Measurements from ENCODE around the gene CFAP299.

Gene CFAP299

DNA sequence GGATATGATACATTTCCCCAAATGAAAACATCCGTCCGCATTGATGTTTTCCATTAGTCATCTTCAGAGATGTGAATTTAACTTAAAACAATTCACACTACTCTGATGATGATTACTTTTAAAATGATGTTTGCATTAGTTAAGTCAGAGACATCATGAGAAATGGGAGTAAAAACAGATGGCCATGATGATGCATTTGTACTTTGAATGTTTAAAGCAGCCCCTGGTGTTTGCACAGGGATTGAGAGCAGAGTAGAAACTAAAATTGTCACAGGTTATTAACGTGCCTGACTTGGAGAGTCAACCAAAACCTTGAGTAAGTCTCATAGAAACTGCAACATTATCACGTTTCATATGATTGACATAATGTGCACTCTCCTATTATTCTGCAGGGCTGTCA lies 117.2 kb downstream of the CFAP299 start:
- no peak for DNase-seq

DNA sequence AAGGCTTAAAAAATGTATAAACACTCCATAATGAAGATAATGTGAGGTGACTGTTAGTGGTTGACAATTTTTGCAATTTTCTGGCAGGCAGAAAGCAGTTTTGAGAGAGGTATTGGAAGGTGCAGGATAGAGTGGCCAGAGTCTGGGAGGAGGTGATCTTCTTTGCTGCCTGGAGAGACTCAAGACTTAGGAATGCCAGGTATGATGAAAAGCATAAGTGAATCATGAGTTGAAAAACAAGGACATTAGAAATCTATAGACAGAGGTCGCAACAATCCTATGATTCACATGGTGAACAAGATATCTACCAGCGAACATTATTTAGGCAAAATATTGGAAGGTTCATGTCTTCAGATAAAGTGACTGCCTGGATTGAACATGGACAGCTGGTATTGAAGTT lies 118.5 kb downstream of the CFAP299 start:
- DNase-seq: no peak

DNA sequence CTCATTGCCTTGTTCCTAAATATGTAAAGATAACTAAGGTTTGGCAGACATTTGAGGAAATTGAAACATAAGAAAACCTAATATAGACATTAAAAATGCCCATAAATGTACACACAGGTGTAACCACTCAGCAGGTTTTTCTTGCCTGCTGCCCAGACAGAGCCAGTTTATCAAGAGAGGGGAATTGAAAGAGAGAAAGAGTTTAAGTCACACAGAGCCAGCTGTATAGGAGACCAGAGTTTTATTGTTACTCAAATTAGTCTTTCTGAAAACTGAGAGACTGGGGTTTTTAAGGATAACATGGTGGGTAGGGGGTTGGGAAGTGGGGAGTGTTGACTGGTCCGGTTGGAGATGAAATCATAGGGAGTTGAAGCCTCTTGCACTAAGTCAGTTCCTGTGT lies 119.0 kb downstream of the CFAP299 start:
- DNase-seq: no peak

DNA sequence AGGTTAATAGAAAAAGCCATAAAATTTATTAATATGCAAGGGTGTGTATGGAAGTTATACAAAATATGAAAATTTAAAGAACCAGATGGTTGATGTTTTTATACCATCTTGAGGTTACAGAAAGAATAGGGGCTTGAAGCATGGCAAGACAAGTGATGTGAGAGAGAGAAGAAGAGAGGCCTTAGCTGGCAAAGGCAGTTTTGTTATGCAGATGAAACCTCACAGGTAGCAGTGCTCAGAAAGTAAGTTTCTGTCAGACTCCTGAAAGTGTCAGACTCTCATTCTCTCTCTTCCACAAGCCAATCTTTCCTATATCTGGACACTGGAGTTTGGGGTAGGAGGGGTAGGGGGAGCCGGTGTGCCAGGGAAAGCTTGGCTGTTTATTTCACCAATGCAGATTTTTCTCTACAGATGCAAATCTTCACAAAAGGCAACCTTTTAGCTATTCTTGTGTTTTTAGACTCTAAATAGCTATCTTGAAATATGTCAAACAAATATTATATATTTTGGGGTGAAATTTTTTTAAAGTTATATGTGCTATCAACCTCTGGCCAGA lies 124.5 kb downstream of the CFAP299 start:
- DNase-seq: peak in 1 of 2 donors; percentile 23

DNA sequence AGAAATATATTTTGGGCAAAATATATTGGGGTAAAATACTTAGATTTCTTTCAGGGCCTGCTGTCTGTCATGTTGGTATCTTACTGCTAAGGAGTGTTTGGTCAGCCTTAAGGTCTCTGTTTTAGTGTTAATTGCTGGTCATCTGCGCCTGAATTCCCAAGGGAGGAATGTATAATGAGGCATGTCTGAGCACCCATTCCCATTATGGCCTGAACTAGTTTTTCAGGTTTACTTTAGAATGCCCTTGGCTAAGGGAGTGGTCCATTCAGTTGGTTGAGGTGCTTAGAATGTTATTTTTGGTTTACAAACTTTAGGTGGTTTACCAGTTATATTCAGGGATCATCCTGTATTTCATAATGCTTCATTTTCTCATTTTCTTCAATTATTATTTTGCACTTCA lies 125.9 kb downstream of the CFAP299 start:
- no peak for DNase-seq

DNA sequence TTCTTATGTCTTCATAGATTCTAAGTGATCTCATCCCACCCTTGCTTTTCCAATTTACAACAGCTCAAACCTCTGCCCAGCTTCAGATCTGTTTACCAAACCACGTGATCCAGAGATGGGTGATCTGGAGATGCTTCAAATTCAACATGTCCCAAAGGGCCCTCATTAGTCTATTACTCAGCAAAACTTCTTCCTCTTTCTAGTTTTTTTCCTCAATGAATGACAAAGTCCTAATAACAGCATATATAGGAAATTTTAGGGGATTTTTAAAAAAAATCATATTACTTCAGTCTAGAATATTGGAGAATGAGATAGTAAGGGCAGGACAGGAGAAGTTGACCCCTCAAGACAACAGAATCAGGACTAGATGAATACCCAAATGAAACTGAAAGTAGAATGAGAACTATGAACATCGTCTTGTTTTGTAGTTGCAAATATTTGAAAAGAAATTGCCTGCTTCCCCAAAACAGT lies 127.1 kb downstream of the CFAP299 start:
- peak in 1 of 2 donors; percentile 26 for DNase-seq

DNA sequence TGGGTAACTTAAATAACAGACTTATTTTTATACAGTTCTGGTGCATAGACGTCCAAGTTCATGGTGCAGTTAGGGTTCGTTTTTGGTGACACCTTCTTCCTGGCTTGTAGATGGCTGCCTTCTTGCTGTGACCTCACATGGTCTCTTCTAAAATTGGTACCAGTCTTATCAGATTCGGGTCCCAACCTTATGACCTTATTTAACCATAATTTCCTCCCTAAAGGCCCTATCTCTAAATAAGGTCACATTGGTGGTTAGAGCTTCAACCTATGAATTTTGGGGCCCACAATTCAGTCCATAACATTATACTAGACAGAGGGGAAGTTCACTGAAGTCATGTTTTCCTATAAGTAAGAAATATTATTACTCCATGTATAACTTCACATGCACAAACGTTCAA lies 128.0 kb downstream of the CFAP299 start:
- no peak for DNase-seq

DNA sequence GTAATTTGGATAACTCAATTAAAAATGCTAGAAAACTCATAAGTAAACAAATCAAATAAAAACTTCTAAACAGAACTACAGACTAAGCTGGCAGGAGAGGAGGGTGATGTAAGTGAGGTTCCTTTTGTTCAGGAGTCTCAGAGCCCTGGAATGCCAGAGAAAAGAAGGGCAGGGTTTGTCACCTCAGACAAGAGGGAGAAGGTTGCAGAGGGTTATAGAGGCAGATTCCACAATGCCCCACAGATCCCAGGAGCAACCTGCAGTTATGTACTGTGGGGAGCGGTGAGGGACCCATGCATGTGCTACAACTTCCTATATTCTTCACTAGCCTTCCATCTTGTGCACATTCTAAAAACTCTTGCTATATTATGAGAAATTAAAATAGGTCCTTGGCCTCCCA lies 129.7 kb downstream of the CFAP299 start:
- no peak for DNase-seq

DNA sequence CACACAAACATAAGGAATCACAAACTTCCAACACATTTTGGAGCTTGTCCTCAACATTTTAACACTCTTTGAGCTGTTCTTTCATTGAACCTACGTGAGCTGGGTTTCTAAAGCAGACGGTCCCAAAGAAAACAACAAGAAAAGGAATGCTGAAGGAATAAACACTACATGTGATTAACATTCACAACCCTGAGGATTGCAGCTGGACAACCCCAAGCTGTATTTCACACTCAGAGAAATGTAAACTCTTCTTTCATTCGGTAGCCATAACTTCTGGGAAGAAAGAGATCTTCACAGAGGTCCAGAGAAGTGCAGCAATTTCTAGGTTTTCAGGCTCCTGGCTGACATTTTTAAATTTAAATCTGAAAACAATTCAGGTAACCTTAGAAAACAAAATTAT lies 130.2 kb downstream of the CFAP299 start:
- DNase-seq: no peak

DNA sequence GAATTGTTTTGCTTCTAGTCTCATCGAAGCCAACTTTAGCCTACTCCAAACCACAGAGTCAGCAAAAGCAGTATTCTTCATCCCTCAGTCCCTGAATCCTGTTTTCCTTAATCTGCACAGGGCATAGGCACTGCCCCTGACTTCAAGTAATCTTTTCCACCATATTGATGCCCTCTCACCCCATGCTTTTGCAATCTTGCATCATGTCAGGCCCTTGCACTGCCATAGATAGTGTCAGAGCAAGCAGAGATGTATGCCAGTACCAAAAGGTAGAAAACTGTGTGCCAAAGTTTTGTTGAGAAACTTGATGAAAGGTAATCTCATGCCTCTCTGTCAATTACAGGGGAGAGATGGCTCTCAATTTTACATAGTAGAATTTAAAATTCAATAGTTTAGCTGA lies 131.1 kb downstream of the CFAP299 start:
- DNase-seq: no peak

DNA sequence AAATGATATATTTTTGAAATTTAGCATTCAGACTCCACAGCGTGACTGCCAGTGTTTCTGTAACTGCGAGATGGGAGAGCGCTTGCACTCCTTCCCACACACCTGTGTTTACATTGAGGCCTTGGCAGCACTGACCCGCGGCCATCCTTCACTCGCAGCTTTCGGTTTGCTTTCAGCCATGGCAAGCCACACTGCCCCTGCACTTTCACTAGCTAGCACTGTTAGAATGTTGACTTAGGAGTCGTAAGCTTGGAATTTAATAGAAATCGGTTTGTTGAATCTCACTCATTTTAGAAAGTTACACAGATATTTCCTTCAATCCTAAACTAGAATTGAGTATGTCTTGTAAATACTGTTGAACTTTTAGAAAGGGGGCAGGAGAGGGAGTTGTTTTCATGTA lies 136.2 kb downstream of the CFAP299 start:
- DNase-seq: no peak

DNA sequence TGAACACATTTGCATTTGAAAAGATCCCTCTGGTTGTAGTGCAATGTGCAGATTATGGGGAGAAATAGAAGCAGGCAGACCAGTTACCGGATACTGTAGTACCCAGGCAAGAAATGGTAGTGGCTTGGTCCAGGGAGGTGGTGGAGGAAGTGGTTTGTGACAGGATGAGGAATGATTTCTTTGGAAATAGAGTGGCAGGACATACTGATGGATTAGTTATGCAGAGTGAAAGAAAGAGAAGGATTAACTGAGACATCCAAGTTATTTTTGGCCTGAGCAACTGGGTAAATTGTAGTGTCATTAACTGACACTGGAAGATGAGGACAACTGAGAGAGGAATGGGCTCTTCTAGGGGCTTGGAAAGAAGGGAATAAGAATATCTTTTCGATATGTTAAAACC lies 139.7 kb downstream of the CFAP299 start:
- DNase-seq: no peak

DNA sequence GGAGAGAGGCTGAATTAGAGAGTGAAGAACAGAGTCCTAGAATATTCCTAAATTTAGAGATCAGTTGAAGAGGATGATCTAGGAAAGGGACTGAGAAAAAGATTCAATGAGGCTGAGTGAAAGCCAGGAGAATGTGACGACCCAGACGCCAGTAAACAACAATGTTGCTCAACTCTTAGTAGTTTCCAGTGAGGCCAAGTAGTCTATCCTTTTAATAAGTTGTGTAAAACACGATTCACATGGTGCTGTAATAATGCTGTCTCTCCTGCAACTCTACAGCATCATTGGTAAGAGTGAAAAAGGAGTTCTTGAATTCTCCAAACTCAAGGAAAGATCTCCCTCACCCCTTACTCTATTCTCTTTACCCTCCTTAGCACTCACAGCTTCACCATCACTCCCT lies 140.3 kb downstream of the CFAP299 start:
- no peak for DNase-seq

DNA sequence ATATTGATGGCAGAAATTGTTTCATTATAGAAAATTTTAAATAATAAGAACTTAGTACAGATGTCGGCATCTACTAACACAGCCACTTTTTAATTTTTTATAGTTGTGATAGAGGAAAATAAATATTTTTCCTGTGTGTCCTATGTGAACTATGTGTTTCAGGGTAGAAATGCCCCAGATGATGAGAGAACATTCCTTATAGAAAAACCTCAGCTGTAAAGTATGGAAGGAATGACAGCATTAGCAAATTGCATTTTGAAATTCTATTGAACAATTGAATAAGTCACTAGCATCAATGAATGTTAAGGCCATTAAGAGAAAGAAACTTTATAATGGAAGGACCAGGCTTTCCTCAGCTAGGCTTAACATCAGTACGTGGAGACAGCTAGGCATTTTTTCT lies 149.2 kb downstream of the CFAP299 start:
- no peak for DNase-seq

DNA sequence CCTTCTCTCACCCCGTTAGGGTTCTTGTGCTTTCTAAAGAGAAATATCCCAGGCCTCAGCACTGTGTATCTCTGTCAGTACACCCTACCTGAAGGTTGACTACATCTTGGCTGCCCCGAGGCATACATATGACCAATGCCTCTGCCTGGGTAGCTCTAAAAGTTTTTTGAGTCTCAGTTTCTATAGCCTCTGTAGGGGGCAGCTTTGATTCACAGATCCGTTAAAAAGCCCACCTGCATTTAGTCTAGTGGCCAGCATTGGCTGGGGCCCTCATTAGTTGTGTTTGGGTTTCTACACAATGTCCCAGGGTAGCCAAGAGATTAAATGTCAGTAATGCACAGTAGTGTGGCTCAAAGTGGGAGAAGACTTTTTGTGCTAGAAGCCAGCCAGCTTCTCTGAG lies 151.1 kb downstream of the CFAP299 start:
- DNase-seq: no peak

DNA sequence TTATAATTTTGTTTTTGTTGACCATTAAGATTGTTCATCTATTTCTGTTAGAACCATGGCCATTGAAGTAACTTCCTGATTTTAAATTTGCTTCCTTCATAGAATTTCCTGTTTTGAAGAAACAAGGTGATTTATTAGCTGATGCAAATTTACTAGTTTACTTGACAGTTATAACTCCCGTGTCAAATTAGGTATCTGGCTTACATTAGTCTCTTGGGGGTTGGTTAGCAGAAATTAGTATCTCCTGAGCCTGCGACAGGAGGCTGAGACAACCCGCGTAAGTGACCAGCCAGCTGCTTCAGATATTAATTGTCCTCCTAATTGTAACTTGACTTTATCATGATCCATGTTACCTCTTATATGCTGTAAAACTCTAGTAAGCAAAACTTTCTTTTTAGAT lies 154.3 kb downstream of the CFAP299 start:
- no peak for DNase-seq

DNA sequence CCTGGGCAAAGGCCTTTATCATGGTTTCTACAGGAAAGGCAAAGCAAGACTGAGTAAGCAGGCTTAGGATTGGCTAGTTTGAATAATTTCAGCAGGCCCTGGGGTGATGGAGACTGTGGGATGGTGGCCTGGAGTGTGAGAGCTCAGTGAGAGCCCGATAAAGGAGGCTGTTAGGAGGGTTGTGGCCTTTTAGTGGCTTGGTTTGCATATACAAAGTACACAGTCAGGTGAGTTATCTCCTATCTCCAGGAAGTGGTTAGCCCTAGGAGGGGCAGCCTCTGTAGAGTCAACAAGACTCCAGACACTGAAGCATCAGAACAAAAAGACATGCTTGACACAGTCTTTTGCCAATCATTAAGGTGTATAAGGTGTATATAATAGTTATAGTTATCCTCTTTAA lies 157.2 kb downstream of the CFAP299 start:
- peak; percentile 58 to 77 for DNase-seq

DNA sequence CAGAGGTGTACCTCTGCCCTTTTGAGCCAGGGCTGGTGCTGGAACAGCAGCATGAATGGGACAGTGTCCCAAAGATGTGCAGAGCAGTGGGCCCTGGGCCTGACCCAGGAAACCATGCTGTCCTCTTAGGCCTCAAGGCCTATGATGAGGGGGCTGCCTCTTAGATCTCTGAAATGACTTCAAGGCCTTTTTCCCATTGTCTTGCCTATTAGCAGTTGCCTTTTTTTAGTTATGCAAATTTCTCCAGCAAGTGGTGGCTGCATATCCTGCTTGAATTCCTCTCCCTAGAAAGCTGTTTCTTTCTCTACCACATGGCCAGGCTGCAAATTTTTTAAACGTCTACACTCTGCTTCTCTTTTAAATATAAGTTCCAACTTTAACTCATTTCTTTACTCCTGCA lies 160.3 kb downstream of the CFAP299 start:
- DNase-seq: no peak

DNA sequence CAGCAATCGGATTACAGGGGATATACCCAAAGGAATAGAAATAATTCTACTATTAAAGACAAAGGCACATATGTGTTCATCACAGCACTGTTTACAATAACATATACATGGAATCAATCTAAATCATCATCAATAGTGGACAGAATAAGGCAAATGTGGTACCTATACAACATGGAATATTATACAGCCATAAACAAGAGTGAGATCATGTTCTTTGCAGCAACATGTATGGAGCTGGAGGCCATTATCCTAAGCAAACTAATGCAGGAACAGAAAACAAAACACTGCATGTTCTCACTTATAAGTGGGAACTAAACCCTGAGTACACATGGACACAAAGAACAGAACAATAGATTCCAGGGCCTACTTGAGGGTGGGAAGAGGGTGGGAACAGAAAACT lies 163.2 kb downstream of the CFAP299 start:
- no peak for DNase-seq

DNA sequence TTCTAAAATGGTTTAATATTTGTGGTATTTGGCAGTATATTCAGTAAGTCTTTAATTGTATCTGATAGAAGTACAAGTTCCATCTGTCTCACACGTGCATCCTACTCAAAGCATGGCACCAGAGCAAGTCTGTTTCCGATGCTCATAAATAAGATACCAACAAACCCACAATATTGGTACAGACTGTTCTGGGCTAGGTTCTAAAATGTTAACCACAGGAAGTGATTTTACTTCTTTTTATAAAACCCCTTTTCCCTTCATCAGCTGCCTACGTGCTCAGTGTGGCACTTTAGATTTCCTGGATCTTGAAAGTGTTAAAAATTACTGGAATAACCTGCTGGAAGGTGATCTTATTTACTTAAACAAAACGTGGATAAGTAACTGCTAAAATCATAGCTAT lies 165.1 kb downstream of the CFAP299 start:
- peak in 1 of 2 donors; percentile 69 for DNase-seq

DNA sequence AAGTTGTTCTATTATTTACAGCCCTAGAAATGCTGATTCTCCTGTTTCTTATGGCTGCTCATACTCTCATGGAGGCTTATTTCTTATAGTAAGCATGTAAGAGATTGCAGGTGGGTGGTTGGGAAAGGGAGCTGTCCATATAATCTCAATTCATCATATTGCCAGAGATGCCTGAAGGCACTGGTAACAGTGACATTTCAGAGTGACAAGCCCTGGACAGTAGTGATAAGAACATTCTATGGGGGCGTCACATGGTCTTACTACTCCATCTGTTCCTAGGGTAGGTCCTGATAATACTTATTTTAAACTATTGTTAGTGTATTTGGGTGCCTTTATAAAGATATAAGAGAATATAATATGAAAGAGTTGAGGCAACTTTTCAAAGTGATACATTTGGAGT lies 171.5 kb downstream of the CFAP299 start:
- DNase-seq: no peak

DNA sequence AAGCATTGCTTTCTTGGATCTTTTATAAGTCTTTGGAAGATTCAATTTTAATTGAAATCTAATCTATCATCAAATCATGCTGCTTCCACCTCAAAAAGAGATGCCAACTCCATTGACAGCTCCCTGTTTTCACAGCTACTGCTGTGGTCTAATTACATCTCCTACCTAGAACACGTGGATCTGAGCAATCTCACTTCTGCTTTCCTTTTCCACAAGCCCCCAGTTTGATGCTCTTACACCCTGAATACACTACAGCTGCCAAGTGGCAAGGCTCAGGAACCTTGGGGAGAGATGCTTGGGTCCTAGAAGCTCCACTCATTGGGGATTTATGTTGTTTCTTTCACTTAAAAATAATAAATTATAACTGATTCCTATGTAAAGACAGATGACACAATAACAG lies 172.0 kb downstream of the CFAP299 start:
- no peak for DNase-seq

DNA sequence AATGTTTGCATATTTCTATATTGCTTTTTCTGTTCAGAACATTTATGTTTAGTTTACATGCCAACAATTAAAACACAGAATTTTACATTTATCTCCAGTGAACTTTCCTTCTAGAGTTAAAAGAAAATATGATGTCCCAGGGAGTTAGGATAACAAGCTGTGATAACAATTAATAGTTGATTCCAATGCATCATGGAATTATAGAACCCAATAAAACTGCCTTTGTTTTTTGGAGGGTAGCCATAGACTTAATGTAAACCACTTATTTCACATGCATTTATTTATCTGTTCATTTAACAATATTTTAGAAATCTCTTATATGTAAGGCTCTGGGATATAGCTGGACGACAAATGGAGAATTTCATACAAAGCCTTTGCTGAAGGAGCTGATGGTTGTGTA lies 180.0 kb downstream of the CFAP299 start:
- DNase-seq: no peak

DNA sequence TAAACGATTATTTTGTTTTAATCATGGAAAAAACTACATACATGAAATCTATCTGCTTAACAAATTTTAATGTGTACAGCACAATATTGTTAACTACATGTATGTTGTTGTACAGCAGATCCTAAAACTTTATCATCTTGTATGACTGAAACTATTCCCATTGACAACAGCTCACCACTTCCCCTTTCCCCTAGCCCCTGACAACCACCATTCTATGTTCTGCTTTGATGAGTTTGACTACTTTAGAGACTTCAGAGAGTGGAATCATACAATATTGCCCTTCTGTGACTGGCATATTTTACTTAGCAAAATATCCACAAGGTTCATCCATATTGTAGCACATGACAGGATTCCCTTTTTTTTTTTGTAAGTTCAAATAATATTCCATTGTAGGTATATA lies 185.9 kb downstream of the CFAP299 start:
- DNase-seq: no peak

DNA sequence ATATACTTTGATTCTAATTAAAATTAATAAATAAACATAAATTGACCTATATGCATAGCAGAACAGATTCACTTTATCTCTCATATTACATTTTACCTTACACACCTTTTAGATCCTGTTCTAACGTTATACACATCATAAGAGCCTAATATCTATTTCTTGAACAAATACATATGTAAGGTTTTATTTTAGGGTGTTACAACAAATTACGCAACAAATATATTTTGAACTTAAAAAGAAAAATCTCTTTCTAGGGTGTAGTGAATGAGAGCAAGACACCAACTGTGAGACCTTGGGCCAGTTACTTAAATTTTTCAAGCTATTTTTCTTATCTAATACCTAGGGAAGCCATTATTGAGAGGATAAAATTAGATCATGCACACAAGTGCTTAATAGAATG lies 191.2 kb downstream of the CFAP299 start:
- DNase-seq: no peak

DNA sequence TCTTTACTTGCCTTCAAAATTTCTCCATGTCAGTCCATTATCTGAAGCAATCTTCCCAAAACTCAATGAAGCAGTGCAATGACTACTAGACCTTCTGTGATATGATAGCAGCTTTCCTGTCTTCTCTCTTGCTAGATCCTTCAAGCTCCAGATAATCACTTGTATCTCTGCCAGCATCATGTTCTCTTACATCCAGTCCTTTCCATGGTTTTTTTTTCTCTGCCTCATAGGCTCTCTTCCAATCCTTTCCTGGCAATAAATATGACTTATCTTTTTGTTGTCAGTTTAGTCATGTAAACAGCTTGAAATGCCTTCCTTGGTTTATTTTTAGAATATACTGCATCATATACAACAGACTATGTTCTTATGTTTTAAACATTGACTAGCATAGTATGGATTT lies 193.5 kb downstream of the CFAP299 start:
- no peak for DNase-seq

Data from CD4-positive, alpha-beta T cell treated with Interleukin-4 for 1 hour (primary cell).